GM21786 (cell line): ENCODE measurements around the gene GRAMD2B.
"Not testable (repeated sequence)": the region's sequence is repeated elsewhere in the genome, so short reads cannot be mapped to it uniquely, and the experiment has no call there.

Source experiments
- ATAC-seq: cut with Tn5 transposase; IDR thresholded peaks from one replicate; pipeline ENCODE4 v1.9.1; 2021; ENCODE audit not compliant: unreplicated experiment

GRAMD2B gene

DNA sequence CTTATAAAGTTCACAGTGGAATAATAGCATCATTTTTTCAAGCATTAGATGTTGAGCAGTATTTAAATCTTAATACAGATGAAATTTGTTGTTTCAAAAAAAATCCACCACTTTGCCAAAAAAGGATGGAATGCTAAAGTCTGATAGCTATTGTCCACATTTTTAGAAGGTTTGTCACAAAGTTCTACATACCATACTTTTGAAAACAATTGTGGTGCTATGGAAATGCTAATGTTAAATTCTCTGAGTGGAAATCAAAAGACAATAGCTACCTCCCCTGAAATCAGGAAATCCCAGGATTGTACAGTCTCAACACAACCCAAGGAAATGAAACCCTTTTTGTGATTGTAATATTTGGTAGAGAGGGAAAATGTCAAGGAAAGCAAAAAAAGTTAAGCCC lies 19.3 kb upstream of the GRAMD2B start:
- no peak for ATAC-seq

DNA sequence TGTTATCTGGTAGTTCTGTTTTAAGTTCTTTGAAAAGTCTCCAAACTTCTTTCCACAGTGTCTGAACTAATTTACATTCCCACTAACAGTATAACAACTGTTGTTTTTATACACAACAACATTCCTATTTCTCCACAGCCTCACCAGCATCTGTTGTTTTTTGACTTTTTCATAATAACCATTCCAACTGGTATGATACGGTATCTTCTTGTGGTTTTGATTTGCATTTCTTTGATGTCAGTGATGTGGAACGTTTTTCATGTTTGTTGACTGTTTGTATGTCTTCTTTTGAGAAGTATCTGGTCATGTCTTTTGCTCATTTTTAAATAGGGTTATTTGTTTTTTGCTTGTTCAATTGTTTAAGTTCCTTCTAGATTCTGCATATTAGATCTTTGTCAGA lies 12.6 kb upstream of the GRAMD2B start:
- ATAC-seq, result no peak

DNA sequence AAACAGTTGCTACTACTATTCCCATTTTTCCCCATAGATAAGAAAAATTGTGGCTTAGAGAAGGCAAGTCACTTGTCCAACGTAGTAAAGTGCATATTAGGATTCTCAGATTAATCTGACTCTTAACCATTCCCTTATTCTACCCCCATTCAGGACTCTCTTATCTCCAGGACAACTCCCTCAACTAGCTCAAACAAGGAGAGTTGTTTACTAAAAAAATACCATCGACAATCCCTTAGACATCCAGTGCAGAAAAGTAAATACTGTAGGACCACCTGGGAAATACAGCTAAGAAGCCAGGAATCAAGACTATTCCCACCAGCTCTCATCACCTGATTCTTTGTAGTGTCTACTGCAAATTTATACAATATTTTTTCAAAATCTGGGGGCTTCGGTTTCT lies 9.4 kb upstream of the GRAMD2B start:
- ATAC-seq, result no peak

DNA sequence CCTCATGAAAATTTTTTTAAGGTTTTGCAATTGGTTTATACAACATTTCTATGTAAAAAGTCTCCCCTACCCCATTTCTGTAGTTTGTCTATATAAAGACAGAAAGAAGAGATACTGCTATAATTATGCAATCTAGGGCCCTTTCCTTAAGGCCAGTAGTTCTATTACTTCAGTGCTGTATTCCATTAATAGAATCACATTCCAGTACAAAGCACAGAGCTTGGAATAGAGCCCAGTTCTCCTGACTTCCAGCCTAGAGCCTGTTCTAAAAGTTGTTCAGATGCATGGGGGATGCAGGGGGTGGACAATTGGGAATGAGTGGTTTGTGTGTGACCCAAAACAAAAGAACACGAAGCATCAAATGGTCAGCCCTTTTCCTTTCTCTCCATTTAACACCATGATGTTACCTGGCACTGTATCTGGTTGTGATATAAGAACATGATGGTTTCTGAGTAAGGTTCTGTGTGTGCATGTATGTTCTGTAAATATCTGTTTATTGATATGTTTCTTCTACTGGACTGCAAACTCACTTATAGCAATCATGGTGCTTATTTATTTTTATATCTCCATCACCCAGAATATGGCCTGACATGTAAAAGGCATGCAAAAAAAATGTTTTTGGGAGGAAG lies 8.2 kb upstream of the GRAMD2B start:
- ATAC-seq, result no peak

DNA sequence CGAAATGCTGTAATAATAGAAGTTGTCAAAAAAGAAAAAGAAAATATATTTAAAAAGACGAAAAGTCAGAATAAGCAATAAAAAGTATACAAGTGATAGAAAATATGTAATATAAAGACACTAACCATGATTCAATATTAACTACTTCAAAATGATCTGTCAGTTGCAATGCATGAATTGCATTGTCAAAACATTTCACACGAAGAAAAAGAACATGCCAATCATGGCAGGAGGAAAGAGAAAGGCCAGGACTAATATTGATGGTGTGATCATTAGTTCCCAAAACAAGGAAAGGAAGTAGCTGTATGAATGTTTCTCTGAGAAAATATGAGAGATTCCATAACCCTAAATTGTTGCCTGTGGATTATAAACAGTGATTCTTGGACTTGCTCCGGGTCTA lies 7.4 kb upstream of the GRAMD2B start:
- ATAC-seq, result no peak

DNA sequence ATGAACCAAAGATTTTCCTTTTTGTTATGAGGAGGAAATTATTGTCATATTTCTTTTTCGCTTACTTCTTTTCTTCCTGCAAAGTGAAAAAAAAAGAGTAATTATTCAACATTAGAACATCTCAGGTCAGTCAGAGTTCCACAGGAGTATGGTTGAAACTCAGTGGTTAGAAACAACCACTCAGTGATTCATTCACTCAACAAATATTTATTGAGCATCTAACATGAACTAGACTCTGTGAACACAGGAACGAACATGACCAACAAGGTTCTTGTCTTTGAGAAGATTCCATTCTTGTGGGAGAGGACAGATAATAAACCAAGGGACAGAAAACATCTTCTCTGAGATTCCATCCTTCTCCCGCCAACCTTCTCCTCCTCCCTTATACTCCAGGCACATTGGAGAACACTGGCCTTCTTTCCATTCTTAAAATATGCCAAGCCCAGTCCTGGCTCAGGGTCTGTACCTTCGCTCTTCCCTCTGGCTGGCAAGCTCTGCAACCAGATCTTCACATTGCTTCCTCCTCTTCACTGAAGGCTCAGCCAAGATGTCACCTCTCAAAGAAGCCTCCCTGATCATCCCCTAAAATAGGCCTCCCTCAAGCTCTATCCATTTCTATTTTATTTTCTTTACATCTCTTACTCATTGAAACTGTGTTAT lies 6.8 kb upstream of the GRAMD2B start:
- ATAC-seq, result no peak

DNA sequence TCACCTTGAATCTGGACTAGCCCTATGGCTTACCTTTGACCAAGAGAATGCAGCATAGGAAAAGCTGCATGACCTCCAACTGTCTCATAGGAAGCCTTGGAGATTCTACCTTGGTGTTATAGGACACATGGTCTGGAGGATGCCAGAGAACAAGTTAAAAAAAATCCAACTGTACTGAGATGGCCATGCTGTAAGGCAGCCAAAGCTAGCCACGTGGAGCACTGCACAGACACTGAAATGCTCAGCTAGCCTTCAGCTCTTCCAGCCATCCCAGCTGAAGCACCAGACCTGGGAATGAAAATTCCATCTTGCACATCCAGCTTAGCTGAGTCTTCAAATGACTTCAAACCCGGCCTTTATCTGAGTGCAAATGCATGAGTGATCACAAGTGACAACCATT lies 6.0 kb upstream of the GRAMD2B start:
- ATAC-seq, result no peak

DNA sequence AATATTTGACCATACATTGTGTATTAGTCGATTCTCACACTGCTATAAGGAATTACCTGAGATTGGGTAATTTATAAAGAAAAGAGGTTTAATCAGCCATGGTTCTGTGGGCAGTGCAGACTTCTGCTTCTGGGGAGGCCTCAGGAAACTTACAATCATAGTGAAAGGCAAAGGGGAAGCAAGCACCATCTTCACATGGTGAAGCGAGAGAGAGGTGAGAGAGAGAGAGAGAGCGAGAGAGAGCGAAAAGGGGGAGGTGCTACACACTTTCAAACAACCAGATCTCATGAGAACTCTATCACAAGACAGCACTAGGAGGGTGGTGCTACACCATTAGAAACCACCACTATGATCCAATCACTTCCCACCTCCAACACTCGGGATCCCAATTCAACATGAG lies 4.1 kb upstream of the GRAMD2B start:
- no peak for ATAC-seq

DNA sequence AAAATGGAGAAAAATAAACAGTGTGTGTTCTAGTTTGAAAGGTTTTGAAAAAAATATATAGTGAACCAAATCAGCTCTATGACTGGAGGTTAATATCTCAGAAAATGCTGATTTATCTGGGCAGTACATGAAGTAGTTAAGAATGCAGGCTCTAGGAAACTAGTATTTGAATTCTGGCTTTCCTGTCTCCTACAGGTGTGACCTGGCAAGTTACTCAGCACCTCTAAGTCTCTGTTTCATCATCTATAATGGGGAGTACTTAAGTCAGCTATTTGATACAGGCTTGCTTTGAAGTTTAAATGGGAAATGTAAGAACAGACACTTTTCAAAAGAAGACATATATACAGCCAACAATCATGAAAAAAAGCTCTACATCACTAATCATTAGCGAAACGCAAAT lies 5.2 kb downstream of the GRAMD2B start:
- no peak for ATAC-seq

DNA sequence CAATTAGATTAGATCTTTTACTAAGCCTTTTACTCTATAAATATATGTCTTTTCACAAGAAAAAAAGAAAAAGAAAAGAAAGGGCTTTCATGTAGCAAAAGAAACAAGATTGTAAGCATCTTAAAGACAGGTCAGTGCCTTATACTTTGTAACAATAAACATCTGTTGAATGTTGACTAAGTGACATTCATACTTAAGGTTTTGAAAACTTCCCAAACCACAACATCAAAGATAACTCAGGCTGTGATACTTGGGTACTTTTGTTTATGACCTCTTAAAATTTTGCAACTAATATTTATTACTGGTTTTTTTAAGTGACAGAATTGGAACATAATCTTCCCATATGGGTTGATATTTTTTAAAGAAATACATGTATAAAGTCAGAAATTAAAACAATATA lies 7.4 kb downstream of the GRAMD2B start:
- no peak for ATAC-seq

DNA sequence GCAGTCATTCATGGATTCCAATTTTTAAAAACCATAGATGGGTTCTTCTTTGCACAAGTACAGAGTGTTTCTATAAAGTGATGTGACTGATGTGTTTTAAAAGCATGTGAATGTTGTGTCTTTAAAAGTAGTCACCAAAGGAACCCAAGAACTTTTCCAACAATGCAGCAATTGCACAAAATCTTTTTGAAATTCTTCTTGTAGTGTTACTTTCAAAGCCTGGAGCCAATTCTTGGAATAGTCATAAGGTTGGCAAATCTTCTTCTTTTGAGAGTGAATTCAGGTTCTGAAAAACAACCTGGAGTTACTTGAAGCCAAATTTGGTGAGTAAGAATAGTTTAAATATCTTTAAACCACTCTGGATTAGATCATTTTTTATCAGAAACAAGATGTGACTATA lies 10.5 kb downstream of the GRAMD2B start:
- ATAC-seq, result no peak

DNA sequence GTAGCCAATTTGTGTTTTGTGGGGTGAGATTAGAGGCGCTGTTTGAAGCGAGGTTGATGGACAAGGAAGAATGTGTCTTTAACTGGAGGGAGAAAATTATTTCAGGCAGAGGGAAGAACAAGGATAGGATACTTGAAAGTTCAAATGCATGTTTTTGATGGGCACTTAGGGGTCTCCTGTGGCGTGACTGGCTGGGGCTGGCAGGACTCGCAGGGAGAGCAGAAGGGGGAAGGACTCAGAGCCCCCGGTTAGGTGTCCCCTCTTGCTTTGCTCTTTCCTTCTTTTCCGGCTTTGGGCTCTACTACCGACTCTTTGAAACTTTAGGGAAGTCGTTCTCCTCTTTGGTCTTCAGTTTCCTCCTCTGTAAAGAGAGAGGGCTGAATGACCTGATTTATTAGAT lies 12.1 kb downstream of the GRAMD2B start:
- no peak for ATAC-seq

DNA sequence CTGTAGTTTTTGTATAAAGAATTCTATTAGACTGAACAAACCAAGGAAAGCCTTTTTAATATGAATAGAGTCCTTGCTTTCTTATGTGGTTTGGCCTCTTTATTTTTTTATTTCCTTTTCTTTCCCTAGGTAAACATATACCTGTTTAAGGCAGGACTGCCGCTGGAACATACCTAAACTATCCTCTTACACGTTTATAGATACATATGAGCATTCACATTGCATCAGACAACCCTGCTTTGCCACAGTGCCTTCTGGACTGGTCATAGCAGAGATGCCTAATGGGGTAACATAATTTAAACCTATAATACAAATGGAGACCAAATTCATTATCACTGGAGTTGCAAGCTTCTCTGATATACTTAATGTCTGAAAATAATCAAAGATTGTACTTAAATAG lies 12.5 kb downstream of the GRAMD2B start:
- no peak for ATAC-seq

DNA sequence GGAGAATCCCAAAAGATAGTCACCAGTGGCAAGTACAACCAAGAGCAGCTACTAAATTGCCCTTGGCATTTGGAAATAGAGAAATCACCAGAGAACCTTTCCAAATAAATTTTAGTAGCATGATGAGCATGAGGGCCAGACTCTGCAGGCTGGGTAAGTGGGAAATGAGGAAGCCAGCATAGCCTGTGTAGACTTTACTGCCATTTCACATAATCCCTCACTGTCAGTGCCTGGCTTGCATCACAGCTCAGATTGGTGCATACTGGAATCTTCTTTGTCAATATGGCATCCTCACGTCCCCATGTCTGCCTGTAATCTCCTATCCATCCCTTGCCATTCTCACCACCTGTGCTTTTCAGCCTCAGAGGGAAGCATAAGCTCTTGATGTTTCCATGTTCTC lies 14.5 kb downstream of the GRAMD2B start:
- ATAC-seq, result no peak

DNA sequence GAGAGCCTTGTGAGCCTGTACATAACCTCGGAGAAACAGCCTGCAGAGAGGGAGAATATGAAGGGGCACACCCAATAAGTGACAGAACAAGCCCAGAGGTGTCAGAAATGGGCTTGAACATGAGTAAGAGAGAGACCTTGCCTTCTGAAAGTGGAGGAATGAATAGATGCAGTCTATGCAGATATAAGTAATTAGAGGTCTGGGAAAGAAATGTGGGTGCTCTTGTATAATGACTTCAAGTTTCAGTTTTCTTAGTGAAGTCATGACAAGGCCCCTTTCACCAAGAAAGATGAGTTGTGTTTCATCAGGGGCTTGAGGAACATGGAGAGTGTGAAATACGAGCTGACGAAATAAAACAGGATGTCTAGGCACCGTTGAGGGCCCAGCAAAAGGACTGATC lies 15.1 kb downstream of the GRAMD2B start:
- ATAC-seq, result peak; percentile 83

DNA sequence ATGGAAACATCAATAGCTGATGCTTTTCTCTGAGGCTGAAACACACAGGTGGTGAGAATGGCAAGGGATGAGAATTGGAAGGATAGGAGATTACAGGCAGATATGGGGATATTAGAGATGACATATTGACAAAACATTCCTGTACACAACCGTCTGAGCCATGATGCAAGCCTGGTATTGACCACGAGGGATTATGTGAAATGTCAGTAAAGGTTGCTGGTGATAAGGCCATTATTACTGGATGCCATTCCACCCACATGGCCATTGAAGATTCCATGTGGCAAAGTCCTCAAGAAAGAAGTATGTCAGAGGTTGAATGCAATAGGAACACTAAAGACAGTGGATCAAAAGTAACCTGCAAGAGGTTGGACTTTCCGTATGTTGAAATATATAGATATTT lies 15.7 kb downstream of the GRAMD2B start:
- no peak for ATAC-seq

DNA sequence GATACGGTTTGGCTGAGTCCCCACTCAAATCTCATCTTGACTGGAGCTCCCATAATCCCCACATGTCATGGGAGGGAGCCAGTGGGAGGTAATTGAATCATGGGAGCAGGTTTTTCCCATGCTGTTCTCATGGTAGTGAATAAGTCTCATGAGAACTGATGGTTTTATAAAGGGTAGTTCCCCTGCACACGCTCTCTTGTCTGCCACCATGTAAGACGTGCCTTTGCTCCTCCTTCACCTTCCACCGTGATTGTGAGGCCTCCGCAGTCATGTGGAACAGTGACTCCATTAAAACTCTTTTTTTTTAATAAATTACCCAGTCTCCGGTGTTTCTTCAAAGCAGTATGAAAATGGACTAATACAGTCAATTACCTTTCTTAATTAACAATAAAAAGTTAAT lies 16.5 kb downstream of the GRAMD2B start:
- ATAC-seq, result not testable (repeated sequence)

DNA sequence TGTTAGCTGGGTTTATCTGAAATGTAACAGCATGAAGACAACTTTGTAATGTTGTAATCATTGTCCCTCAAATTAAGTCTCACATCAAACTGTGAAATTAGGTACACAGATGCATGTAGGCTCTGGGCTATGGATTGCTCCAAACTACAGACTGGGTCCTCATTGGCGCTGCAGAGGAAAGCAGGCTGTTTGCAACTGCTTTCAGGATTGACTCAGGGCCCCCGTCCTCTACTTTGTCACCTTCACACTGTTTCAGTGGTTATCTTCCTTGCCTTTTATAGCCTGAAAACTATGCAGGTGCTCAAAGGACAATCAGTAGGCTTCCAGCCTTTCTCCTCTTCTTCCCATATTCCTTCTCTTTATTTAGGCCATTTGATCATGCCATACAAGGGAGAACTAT lies 18.0 kb downstream of the GRAMD2B start:
- no peak for ATAC-seq

DNA sequence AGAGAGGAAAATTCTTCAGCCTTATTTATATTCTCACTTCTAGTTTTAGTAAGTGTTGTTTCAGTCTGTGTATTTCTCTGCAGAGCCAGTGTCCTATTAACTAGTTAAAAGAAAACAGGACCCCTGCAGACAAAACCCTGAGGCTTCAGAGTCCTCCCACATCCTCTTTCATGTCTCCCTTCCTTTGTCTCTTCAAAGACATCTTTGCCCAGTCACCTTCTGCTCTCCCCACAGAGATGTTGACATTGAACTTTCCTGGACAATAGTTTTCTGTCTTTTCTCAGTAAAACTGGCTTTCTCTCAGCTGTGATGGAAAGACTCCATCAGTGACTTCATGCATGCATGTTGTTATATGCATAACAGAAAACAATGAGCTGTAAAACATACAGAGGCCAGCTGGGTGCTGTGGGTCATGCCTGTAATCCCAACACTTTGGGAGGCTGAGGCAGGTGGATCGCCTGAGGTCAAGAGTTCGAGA lies 20.2 kb downstream of the GRAMD2B start:
- ATAC-seq, result peak; percentile 92

DNA sequence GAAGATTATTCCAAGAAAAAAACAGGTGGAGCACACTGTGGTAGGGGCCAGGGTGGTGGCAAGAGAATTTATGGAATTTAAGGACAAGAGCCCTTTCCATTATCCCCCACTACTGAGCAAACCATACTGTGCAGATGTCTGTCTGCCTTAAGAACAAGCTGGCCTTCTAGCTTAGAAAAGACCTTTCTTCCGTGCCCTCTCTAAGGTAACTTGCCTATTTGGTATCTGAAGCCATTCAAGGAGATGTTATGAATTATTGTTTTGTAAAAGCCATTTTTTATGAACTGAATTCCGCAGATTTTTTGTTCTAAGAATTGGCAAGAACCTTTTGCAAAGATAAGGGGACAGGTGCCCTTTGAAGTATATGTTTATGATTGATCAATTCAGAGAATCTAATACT lies 20.9 kb downstream of the GRAMD2B start:
- ATAC-seq, result no peak

DNA sequence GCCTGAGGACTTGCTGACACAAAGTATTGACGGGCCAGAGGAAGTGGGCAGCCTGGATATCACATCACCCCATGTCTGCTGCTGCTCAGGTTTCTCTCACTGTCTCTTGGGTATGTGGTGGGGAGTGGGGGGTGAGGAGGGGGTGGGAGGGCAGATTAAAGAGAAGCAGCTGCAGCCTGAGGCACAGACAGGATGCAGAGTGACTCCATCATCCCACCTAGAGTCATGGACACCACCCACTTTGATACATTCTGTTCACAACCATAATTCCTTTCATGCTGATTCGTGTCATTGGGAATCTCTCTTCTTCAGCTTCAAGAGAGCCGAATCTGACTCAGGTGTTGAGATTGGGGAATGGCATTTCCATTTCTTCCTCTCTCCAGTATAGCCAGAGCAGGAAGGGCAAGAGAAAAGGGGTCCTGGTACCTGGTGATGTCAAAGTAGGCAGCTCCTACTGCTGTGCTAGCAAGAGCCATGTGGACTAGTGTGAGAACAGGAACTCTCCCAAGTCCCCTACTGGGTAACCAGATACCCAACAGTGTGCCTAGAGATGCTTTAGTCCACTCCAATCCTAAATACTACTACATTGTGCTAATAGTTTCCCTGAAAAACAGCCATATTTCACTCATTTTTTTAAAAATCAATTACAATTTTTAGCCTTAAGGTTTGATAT lies 22.4 kb downstream of the GRAMD2B start:
- ATAC-seq, result no peak

DNA sequence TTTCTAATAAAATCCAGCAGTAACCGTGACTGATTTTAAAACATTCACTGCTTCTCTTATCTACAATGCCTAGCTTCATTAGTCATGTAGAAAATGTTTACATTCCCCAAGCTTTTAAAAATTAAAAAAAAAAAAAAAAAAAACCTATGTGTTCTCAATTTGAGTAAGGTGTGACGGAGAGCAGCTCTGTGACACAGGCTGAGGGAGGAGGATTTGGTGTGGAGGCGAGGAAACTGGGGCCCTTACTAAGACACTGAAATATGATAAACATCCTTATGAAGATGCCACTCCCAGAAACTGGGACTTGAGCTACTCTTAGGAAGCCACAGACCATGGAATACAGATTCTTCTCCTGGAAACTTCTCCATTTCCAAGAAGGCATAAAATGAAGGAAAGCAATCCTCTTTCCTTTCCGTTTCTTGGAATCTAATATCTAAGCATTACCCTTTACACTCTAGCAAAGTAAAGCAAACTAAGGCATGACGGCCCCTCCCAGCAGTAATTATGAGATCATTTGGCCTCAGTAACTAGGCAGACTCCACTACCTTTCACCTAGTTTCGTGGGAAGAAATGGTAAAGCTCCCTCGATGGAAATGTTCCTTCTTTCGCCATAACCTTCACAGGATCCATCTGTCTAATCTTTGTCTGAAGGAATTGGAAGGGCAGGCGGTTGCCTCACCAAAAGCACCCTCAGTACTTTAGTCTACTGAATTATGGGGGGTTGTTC lies 23.5 kb downstream of the GRAMD2B start:
- peak; percentile 21 for ATAC-seq
